GM19238 (cell line): ENCODE results near the gene GSTT2.
"Not testable (repeated sequence)": the region's sequence is repeated elsewhere in the genome, so short reads cannot be mapped to it uniquely, and the experiment has no call there.

Experiments used
- DNase-seq: peaks from one replicate; pipeline ENCODE4 v3.0.0; 2011; ENCODE audit warnings: low spot score; ENCODE audit not compliant: insufficient read length

The GSTT2 gene

DNA sequence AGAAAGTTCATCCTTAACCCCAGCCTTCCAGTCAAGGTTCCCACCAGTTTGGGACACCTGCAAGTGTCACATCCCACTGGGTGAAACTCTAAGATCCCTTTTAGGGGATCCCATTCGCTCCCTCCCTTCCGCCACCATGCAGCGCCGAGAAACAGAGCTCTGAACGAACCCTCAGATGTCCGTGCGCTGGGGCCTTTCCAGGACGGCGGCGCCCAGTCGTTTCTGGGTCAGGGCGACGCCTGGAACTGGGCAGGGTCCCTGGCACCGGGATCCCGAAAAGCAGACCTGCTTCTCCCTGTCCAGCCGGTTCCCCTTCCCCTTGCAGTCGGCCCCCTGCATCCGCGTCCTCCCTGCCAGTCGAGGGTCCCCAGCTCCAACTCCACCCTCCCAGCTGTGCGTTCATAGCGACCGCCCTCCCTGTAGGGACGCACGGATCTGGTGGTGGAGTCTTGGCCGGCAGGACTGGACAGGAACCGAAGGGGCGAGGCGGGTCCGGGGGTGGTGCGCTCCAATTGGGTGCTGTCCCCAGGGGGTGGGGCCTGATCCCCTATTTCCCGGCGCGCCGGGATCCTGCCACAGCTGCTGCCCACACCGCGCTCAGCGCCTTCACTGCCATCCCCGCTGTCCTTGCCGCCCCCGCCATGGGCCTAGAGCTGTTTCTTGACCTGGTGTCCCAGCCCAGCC, at the start of gene GSTT2:
GSTT2 (plus strand) TSS at position 578 of the 684 bp plus-strand sequence.
- not testable (repeated sequence) for DNase-seq

GRCh38 chr22:23938328-23939016, 41.5 kb upstream of the GSTT2 start:
- no peak for DNase-seq

DNA sequence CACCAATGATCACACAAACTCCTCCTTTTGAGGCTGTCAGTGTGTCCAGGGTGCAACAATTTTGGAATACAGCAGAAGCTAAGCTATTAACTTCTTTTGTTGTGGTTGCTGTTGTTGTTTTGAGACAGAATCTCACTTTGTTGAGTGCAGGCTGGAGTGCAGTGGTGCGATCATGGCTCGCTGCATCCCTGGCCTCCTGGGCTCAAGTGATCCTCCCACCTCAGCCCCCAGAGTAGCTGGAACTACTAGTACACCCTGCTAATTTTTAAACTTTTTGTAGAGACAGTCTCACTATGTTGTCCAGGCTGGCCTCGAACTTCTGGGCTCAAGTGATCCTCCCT, 40.9 kb upstream of the GSTT2 start:
- DNase-seq, result no peak

DNA sequence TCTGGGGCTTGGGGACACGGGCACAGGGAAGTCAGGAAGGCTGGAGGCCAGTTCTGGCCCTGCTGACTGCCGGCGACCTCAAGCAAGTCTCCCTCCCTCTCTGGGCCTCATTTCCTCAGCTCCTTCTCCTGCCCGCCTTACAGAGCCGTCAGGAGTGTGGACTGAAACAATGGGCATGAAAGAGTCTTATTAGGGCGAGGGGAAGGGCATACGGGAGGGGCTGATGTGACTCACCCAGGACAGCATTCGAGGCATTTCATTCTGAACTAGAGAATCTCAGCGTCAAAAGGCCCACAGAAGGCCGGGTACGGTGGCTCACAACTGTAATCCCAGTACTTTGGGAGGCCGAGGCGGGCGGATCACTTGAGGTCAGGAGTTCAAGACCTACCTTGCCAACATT, 39.8 kb upstream of the GSTT2 start:
- not testable (repeated sequence) for DNase-seq

GRCh38 chr22:23947391-23947790, 32.5 kb upstream of the GSTT2 start:
- DNase-seq, result not testable (repeated sequence)

DNA sequence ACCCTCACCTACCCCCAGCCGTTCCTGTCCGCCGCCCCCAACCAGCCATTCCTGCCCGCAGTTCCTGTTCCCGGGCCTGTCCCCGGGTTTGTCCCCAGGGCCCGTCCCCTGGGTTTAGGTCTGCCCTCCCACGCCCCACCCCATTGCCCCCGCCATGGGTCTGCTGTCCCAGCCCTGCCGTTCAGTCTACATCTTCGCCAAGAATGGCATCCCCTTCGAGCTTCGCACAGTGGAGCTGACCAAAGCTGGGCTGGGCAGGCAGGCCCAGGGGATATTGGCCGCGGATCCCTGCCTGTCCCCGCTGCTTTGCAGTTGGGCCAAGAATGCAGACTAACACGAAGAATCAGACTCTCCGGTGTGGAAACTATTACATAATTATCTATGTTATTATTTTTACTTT, 30.2 kb upstream of the GSTT2 start:
- not testable (repeated sequence) for DNase-seq

DNA sequence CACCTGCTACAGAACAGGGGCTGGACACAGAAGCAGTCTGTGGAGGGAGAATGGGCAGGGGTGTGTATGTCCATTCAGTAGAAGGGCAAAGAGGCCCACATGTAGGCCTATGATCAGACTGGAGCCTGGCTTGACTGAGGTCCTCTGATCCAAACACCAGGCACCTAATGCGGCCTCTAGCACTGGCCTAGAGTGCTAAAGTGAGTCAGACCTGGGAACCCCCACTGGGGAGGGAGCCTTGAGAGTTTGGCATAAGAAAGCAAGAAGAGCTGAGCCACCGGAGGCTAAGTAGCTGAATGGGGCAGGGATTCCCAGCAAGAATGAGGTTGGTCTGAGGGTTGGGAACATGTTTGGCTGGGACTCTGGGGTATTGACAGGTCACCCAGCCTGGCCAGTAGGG, 28.6 kb upstream of the GSTT2 start:
- DNase-seq, result not testable (repeated sequence)

DNA sequence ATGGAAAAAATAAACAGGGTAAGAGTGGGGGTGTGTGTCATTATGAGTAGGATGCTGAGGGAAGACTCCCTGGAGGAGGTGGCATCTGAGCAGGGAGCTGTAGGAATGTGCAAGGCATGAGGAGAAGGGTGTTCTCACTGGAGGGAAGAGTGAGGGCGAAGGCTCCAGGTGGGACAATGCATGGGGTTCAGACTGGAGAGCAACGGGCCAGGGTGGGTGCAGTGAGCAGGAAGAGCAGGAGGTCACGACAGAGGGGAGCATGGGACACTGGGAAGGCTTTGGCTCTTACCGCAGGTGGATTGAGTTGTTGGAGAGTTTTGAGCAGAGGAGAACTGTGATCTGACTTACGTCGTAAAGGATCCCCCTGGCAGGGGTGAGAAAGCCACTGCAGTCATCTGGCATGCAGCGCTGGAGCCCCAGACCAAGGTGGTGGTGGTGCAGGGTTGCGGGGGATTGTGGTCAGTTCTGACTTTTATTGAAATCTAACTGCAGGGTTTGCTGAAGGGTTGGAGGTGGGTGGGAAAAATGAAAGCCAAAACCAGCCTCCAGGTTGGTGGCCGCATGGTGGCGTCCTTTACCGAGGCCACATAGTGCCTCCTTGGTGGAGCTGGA, 27.0 kb upstream of the GSTT2 start:
- DNase-seq, result not testable (repeated sequence)

DNA sequence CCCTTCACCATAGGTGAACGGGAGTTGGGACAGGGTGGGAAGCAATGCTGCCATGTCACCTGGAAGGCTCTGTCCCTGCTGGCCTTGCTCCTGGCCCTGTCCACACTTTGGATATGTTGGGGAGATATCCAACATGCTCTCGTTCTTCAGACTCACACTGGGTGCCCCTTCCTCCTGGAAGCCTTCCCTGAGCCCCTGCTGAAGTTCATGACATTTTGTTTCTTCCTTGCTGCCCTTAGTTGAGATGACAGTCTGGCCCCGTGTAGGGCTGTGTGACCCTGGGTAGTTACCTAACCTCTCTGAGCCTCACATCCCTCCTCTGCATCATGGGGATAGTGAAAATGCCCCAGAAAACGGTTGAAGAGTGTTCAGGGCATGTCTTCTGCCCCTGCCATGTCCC, 26.4 kb upstream of the GSTT2 start:
- not testable (repeated sequence) for DNase-seq

DNA sequence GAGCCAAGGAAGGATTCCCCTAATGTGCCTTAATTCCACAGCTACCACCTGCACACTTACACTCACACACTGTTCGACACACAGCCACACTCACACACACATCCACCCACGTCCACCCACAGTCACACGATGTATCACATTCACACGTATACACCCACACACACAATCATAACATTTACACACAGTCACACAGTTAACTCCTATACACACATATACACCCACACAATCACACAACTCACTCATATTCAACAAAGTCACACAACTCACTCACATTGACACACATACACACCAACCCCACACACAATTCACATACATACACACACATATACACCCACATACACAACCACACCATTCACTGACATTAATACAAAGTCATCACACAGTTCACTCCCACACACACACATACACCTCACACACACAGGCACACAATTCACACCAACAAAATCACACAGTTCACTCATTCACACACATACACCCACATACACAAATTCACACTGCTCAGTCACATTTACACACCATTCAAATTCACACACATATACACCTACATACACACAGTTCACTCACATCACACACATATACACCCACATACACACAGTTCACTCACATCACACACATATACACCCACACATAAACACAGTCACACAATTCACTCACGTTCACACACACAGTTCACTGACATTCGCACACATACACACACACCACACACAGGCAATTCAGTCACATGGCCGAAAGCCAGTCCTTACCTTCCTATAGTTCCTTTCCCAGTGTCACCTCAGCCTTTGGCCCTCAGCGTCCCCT, 25.5 kb upstream of the GSTT2 start:
- not testable (repeated sequence) for DNase-seq

DNA sequence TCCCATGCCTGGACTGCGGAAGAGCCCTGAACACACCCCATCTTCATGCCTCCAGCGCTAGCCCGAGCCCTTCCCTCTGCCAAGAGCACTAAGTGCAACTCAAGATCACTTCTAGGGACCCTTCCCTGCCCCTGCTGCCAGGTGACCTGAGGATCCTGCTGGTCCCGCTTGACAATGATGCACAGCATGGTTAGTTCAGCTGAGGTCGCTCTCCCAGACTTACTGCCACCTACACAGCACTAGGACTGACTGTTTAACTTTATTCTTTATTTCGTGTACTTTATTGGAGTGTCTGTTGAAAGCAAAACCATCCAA, 25.0 kb upstream of the GSTT2 start:
- DNase-seq, result not testable (repeated sequence)

- DNase-seq, result not testable (repeated sequence)
Observed at GRCh38 chr22:23955886-23956285, 24.0 kb upstream of the GSTT2 start.

DNA sequence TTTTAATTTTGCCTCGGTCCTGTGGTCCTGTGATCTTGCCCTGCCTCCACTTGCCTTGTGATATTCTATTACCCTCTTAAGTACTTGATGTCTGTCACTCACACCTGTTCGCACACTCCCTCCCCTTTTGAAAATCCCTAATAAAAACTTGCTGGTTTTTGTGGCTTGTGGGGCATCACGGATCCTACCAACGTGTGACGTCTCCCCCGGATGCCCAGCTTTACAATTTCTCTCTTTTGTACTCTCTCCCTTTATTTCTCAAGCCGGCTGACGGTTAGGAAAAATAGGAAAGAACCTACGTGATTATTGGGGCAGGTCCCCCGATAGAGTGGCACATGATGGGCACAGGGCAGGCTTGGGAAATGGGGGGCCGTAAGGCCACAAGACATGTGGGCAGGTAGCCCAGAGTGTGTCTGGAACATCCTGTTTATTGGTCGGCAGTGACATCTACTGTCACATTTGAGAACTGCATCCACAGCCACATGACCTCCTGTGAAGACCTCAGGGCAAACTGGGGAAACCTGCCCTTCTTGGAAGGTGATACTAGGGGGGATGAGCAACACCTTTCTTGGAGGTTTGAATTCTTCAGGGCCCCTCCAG, 23.5 kb upstream of the GSTT2 start:
- not testable (repeated sequence) for DNase-seq

DNA sequence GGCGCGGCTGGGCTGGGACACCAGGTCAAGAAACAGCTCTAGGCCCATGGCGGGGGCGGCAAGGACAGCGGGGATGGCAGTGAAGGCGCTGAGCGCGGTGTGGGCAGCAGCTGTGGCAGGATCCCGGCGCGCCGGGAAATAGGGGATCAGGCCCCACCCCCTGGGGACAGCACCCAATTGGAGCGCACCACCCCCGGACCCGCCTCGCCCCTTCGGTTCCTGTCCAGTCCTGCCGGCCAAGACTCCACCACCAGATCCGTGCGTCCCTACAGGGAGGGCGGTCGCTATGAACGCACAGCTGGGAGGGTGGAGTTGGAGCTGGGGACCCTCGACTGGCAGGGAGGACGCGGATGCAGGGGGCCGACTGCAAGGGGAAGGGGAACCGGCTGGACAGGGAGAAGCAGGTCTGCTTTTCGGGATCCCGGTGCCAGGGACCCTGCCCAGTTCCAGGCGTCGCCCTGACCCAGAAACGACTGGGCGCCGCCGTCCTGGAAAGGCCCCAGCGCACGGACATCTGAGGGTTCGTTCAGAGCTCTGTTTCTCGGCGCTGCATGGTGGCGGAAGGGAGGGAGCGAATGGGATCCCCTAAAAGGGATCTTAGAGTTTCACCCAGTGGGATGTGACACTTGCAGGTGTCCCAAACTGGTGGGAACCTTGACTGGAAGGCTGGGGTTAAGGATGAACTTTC, 18.7 kb upstream of the GSTT2 start, which contains the start of gene GSTT2B:
GSTT2B (minus strand) TSS at position 112 of the 688 bp plus-strand sequence; CDS start at position 48, 64 bp downstream.
- not testable (repeated sequence) for DNase-seq

DNA sequence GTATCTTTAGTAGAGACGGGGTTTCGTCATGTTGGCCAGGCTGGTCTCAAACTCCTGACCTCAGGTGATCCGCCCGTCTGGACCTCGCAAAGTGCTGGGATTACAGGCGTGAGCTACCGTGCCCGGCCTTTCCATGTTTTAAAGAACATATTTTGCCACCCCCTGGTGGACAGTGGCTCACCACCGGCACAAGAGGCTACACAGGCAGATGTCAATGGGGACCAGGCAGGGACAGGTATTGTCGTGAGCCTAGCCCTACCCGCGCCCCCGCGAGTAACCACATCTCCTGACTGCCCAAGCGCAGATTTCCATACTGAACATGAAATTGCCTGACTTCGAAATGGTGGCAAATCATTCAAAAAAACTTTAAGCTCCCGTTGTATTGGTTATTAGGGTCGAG, 13.8 kb upstream of the GSTT2 start:
- DNase-seq, result not testable (repeated sequence)

GRCh38 chr22:23966568-23966967, 13.4 kb upstream of the GSTT2 start, which contains the start of gene DDTL:
TSS of gene DDTL (plus strand) at chr22:23966888. CDS start at chr22:23966915, 27 bp downstream.
- not testable (repeated sequence) for DNase-seq

GRCh38 chr22:23969071-23969470, 10.9 kb upstream of the GSTT2 start:
- no peak for DNase-seq

DNA sequence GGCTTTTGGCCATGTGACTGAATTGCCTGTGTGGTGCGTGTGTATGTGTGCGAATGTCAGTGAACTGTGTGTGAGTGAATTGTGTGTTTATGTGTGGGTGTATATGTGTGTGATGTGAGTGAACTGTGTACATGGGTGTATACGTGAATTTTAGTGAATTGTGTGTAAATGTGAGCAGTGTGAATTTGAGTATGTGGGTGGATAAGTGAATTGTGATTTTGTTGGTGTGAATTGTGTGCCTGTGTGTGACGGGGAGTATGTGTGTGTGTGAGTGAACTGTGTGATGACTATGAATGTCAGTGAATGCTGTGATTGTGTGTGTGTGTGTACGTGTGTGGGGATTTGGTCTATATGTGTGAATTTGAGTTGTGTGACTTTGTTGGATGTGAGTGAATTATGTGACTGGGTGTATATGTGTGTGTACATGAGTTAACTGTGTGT, 9.7 kb upstream of the GSTT2 start:
- DNase-seq, result no peak

DNA sequence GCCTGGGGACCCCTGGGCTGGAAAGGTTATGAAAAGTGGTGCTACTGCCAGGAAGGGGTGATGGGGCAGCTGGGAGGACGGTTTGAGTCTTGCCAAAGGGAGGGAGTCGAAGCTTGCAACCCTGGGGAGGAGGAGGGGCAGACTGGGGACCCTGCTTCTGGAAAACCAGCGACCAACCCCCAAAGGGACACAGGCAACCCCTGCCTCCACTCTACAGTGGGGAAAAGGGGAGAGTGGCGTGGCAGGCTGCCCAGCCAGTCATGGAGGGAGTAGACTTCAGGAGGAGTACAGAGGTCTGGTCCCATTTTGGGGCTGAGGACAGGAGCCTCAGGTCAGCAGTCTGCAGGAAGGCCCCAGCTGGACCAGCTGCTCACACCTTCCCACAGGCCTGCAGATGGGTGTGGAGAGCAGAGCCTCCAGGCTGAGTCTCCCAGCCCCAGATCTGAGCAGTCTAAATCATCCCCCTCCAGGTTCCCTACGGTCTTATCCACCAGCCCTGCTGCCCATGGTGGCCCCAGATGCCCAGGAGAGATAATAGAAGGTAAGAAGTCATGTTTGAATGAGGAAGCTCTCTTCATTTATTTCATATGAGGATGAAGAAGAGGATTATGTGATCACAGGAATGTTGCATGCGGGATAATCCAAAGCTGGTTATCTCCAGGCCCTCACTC, 9.0 kb upstream of the GSTT2 start:
- no peak for DNase-seq

- not testable (repeated sequence) for DNase-seq
Observed at GRCh38 chr22:23971927-23972326, 8.0 kb upstream of the GSTT2 start.
